Fibroblast of skin of abdomen (primary cell): Measurements from ENCODE around the gene CASZ1.

Source experiments
- DNase-seq: peaks from one replicate; pipeline ENCODE4 v3.0.0-alpha.2; 2013

The CASZ1 gene

GRCh38 chr1:10650556-10651388 is 145.7 kb downstream of the CASZ1 start:
- no peak for DNase-seq

- DNase-seq: no peak
Measured at GRCh38 chr1:10649517-10650201, 146.8 kb downstream of the CASZ1 start.

- no peak for DNase-seq
Measured at GRCh38 chr1:10648689-10649516, 147.5 kb downstream of the CASZ1 start.

- DNase-seq: no peak
Measured at GRCh38 chr1:10647414-10648170, 148.9 kb downstream of the CASZ1 start.

- peak; percentile 29 for DNase-seq
Measured at GRCh38 chr1:10646347-10646861, 150.0 kb downstream of the CASZ1 start.

- no peak for DNase-seq
Measured at GRCh38 chr1:10644307-10645128, 151.9 kb downstream of the CASZ1 start.

- DNase-seq: no peak
Measured at GRCh38 chr1:10643607-10644306, 152.7 kb downstream of the CASZ1 start.

- no peak for DNase-seq
Measured at GRCh38 chr1:10642403-10643080, 153.9 kb downstream of the CASZ1 start.

GRCh38 chr1:10641976-10642375 is 154.5 kb downstream of the CASZ1 start:
- no peak for DNase-seq

GRCh38 chr1:10640843-10641553 is 155.4 kb downstream of the CASZ1 start:
- no peak for DNase-seq

- no peak for DNase-seq
Measured at GRCh38 chr1:10639775-10640578, 156.5 kb downstream of the CASZ1 start.

GRCh38 chr1:10639011-10639774 is 157.3 kb downstream of the CASZ1 start:
- no peak for DNase-seq

- DNase-seq: no peak
Measured at GRCh38 chr1:10638559-10639005, 157.9 kb downstream of the CASZ1 start.

- DNase-seq: no peak
Measured at GRCh38 chr1:10637834-10638558, 158.4 kb downstream of the CASZ1 start.

- no peak for DNase-seq
Measured at GRCh38 chr1:10637400-10637799, 159.0 kb downstream of the CASZ1 start.

- no peak for DNase-seq
Measured at GRCh38 chr1:10635992-10636391, 160.5 kb downstream of the CASZ1 start.
